GM19238 (cell line): ENCODE measurements around the gene KLHL18.

Experiments
- DNase-seq: peaks from one replicate; pipeline ENCODE4 v3.0.0; 2011; ENCODE audit warnings: low spot score; ENCODE audit not compliant: insufficient read length

The KLHL18 gene

GRCh38 chr3:47394140-47394870, 111.6 kb downstream of the KLHL18 start:
- no peak for DNase-seq

- DNase-seq, result no peak
Measured at GRCh38 chr3:47394881-47395280, 112.1 kb downstream of the KLHL18 start.
